Loucy (cell line): ENCODE measurements around the gene CFC1B.
"Not testable (repeated sequence)": the region's sequence is repeated elsewhere in the genome, so short reads cannot be mapped to it uniquely, and the experiment has no call there.

Source experiments
- CTCF ChIP-seq: fragments of 200-600 bp; sonication (generic); conservative IDR thresholded peaks from 2 replicates; pipeline ENCODE4 v1.5.1; 2014; ENCODE audit warnings: mild to moderate bottlenecking, antibody characterized with exemption, low read length
- EZH2phosphoT487 ChIP-seq: fragments of 200-600 bp; IDR thresholded peaks from 2 replicates; pipeline ENCODE4 v1.6.1; 2018; ENCODE audit warnings: antibody characterized with exemption, mild to moderate bottlenecking, moderate library complexity, borderline replicate concordance

GRCh38 chr2:130520992-130521391 is at the start of gene CFC1B:
- TF ChIP-seq CTCF, EZH2phosphoT487: not testable (repeated sequence)
